ENCODE results near the gene CYP19A1.
"Not testable (repeated sequence)": the region's sequence is repeated elsewhere in the genome, so short reads cannot be mapped to it uniquely, and the experiment has no call there.

The CYP19A1 gene

GRCh38 chr15:51202783-51203182, 135.6 kb downstream of the CYP19A1 start:
- ATAC-seq = no peak

GRCh38 chr15:51201581-51201980, 136.8 kb downstream of the CYP19A1 start:
- ATAC-seq = no peak

GRCh38 chr15:51200792-51201191, 137.6 kb downstream of the CYP19A1 start:
- no peak for ATAC-seq

- ATAC-seq = no peak
These were observed 138.9 kb downstream of the CYP19A1 start for GRCh38 chr15:51199541-51199940.

DNA sequence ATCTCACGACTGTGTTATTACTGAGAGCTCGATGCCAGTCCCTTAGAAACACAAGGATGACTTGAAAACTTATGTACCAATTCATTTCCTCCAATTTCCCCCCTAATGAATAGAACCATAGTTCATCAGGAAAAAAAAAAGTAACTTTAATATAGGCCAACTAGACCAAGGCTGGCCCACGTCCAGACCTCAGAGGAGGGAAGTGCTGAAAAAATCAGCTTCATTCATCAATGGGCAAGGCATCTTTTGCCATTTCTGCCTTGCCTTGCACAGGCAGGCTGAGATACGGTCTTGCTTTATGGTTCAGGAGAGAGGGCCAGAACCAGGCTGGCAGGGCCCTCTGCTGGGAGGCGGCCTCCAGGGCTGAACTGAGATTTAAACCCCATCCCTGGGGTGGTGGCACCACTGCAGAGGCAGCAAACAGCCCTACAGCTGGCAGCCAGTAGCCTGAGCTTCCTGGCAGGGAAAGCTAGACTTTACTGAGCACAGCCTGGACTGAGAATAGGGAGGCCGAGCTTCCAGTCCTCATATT, 139.6 kb downstream of the CYP19A1 start:
- no peak for ATAC-seq

GRCh38 chr15:51195459-51195858, 142.9 kb downstream of the CYP19A1 start:
- no peak for ATAC-seq

DNA sequence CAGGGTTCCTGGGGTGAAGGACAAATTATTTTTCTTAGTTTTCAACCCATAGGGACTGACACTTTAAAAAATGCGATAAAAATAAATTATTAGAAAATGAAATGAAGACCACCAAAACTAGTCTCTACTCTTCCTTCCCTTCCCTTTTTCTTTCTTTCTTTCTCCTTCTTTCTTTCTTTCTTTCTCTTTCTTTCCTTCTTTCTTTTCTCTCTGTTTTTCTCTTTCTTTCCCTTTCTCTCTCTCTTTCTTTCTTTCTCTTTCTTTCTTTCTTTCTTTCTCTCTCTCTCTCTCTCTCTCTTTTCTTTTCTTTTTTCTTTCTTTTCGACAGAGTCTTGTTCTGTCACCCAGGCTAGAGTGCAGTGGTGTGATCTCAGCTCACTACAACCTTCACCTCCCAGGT, 144.4 kb downstream of the CYP19A1 start:
- ATAC-seq = no peak

GRCh38 chr15:51193526-51193925, 144.9 kb downstream of the CYP19A1 start:
- no peak for ATAC-seq

DNA sequence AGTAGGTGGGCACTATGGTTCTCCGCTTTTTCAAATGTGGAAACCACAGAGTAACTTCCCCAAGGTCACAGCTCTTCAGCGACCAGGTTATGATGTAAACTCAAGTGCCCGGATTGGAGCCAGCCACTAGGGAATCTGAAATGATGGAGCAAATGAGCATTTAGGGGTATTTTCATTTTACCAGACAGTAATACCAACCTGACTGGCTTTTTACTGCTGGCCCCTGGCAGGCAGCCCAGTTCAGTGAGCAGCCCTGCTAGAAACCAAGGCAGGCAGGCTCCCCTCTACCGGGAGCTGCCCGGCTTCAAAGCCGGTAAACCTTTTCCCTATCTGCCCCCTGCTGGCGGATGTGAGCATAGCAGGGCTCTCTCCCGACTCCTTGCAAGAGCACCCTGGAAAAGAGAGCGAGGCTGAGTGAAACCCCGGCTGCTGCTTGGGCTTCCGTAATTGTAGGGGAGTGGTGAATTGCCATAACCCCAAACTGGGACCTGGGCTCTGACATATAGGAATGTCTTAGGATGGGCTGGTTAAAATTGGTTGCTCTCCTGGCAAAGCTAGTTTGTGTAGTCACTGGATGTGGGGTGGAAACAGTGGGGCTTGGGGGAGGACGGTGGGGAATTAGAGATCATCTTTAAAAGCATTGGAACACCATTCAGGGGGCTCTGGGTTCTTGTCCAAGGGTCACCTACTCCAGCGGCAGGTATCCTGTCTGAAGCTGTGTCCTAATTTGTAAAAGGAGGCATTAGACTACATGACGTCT, 145.7 kb downstream of the CYP19A1 start:
- ATAC-seq = peak; percentile 33 to 52

DNA sequence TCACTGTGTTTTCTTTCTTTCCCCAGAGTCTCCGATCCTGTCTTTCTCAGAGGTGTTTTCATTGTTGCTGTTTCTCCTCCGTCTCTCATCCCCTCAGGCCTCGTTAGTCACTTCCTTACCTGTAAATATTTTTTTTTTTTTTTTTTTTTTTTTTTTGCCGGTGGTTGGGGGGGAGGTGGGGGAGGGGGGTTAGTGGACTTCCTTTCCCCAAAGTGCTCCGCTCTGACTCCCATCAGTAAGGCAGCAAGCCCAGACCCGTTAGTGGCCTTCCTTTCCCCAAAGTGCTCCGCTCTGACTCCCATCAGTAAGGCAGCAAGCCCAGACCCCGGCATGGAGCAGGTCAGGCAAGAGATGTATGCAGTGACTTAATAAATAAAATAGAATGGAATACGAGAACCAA, 146.6 kb downstream of the CYP19A1 start:
- no peak for ATAC-seq

- ATAC-seq = no peak
These were observed 147.2 kb downstream of the CYP19A1 start for GRCh38 chr15:51191072-51191670.

- no peak for ATAC-seq
These were observed 147.8 kb downstream of the CYP19A1 start for GRCh38 chr15:51190424-51191068.

- no peak for ATAC-seq
These were observed 148.6 kb downstream of the CYP19A1 start for GRCh38 chr15:51189669-51190385.

GRCh38 chr15:51188791-51189190, 149.6 kb downstream of the CYP19A1 start:
- ATAC-seq = not testable (repeated sequence)

DNA sequence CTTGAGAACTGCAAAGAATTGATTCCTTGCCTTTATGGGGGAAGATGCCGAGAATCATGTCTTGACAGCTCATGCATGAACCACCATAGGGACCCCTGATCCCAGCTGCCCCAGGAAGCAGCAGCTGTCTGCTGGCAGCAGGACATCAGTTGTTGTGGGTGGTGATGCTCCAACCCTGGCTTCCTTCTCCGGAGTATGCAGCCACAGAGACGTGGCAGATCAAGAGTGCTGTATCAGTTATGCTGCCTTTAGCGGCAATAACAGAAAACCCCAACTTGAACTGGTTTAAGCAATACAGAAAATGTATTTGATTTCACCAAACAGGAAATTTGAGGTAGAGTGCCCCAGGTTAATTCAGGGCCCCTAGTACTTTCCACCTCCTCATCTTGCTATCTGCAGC, 151.5 kb downstream of the CYP19A1 start:
- no peak for ATAC-seq

- ATAC-seq = no peak
These were observed 152.2 kb downstream of the CYP19A1 start for GRCh38 chr15:51186181-51186705.

GRCh38 chr15:51185213-51186159, 152.9 kb downstream of the CYP19A1 start:
- ATAC-seq = no peak

DNA sequence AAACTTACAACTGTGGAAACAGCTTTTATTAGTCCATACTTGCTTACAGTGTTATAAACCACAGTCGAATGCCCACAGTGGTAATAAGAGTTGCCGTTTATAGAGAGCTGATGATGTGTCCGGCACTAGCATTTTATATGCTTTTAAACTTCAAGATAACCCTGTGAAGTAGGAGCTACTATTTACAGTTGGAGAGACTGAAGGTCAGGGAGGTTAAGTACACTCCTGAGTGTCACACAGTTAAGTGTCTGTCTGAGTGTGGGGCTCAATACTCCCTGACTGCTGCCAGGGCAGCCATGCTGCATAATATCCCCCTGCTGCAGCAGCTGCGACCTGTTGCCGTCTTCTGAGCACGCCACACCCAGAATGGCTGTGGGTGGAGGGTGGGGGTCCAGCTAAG, 153.8 kb downstream of the CYP19A1 start:
- ATAC-seq = no peak

GRCh38 chr15:51183076-51183475, 155.3 kb downstream of the CYP19A1 start:
- no peak for ATAC-seq

GRCh38 chr15:51181905-51182304, 156.5 kb downstream of the CYP19A1 start:
- no peak for ATAC-seq

DNA sequence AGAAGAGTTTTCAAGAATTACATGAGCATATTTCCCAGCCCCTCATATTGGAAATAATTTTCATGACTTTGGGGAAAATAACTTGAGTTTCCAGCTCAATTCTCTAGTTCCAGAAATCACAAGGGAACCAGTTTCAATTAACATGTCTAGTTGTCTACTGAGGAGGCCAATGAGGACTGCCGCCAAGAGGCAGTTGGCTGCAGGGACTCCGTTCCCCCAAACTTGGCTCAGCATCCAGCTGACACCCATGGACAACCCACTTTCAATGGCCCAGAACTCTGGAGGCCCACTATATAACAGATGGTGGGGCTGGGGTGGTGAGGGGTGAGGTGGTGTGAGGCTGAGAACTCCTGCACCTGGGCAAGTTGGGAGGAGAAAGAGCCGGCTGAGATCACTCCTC, 157.2 kb downstream of the CYP19A1 start:
- no peak for ATAC-seq

GRCh38 chr15:51180534-51180933, 157.9 kb downstream of the CYP19A1 start:
- ATAC-seq = no peak
